ENCODE results near the gene GGT6.

GRCh38 chr17:4582101-4582501 lies 21.7 kb upstream of the GGT6 start:
- TF ChIP-seq CTCF (IDR thresholded peaks at IDR 0.05) = no peak
- no peak for TF ChIP-seq POLR2A (IDR thresholded peaks at IDR 0.05)

Measured in Peyer's patch (tissue), 4 donors.